Measurements from ENCODE around the gene FNBP1. TPM values are rescaled to one million over a fixed set of nuclear protein-coding genes. Genes with fewer than 3 reads are reported as not detected.

FNBP1 gene
- 10 to 100 TPM; 29.7 to 62.3 (median 40.0) TPM for total RNA-seq

- WGBS, 2 donors: 1 to 2% methylated on average over 20 to 22 of the region's 92 CpGs
- intact Hi-C loops (cut with DNase I; ENCODE audit: low total_unique reads): no loop called here
- H3K4me3 ChIP-seq (ENCODE audit: low read depth, poor library complexity, severe bottlenecking): peak within 1 kb of the TSS; percentile 73
- TF ChIP-seq CTCF (IDR thresholded peaks at IDR 0.05) (no peak), POLR2A (IDR thresholded peaks at IDR 0.05) (peak in 1 of 2 donors; percentile 80)
- peak; percentile 67 to 95 for DNase-seq (ENCODE audit: low spot score in 2 of 2)
These were observed at the start of gene FNBP1 for GRCh38 chr9:130042885-130043653. Gene FNBP1 (minus strand): TSS chr9:130043189. CDS start chr9:130042975, 214 bp downstream.

DNA sequence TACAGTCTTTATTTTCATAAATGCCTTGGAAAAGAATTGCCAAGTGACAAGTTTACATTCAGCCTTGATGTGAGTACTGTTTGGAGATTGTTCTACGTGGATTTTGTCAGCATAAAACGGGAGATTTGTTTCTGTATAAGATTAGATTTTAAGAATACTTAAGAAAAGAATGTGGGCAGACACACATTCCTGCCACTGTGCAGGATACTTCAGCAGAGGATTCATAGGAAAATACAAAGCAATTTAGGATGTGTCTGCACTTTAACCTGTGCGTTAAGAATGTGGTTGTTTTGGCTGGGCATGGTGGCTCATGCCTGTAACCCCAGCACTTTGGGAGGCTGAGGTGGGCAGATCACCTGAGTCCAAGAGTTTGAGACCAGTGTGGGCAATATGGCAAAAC lies 47.9 kb upstream of the FNBP1 start:
- no peak for DNase-seq (ENCODE audit: low spot score in 2 of 2)
- H3K4me3 ChIP-seq (ENCODE audit: low read depth, poor library complexity, severe bottlenecking): no peak overlapping the region
- TF ChIP-seq POLR2A (IDR thresholded peaks at IDR 0.05) (no peak), CTCF (IDR thresholded peaks at IDR 0.05) (no peak)
- intact Hi-C loops (cut with DNase I; ENCODE audit: low total_unique reads): no loop called here
- 86 to 95% methylated on average over 3 of the region's 3 CpGs for WGBS, 2 donors

DNA sequence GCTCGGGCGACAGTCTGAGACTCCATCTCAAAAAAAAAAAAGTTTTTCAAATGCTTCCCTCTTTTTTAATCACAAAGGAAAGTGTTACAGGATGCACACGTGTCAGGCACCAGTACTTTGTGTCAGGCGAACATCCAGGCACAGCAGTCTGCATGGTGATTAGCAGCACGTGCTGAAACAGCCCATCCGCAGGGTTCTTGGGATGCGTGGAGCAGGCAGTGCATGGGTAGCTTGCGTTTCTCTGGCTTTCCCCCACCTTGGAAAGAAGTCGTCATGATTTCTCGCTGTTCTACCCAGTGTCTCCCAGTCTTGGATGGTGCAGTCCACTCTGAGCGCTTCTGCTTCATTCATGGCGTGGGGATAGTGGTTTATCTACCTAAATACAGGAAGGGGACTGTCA lies 46.2 kb upstream of the FNBP1 start:
- intact Hi-C loops (cut with DNase I; ENCODE audit: low total_unique reads): no loop called here
- TF ChIP-seq POLR2A (IDR thresholded peaks at IDR 0.05) (no peak), CTCF (IDR thresholded peaks at IDR 0.05) (no peak)
- no peak overlapping the region for H3K4me3 ChIP-seq (ENCODE audit: low read depth, poor library complexity, severe bottlenecking)
- DNase-seq (ENCODE audit: low spot score in 2 of 2): no peak
- WGBS, 2 donors: 91 to 94% methylated on average over 12 of the region's 12 CpGs

DNA sequence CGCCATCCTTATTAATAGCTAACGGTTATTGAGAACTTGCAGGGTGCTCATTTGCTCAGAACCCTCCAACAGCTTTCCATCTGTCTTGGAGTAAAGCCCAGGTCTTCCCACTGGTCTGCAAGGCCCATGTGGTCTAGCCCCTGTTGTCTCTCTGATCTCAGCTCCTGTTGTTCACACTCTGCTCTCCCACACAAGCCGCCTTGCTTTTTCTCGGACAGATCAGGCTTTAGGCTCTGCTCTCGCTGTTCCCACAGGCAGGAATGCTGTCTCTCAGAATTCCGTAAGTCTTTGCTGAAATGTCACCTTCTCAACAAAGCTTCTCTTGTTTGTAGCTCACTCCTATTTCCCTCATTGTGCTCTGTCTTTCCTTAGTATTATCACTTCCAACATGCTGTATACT lies 45.1 kb upstream of the FNBP1 start:
- 85 to 87% methylated on average over 6 of the region's 6 CpGs for WGBS, 2 donors

DNA sequence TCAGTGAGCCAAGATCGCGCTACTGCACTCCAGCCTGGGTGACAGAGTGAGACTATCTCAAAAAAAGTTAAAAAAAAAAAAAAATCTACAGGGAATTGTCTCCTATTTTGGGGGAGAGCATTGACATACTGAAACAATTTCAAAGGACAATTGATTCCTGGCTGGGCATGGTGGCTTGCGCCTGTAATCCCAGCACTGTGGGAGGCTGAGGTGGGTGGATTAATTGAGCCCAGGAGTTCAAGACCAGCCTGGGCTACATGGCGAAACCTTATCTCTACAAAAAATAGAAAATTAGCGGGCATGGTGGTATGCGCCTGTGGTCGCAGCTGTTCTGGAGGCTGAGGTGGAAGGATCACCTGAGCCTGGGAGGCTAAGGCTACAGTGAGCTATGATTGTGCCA lies 41.3 kb upstream of the FNBP1 start:
- intact Hi-C loops (cut with DNase I; ENCODE audit: low total_unique reads): no loop called here
- no peak for TF ChIP-seq CTCF (IDR thresholded peaks at IDR 0.05)
- TF ChIP-seq POLR2A (IDR thresholded peaks at IDR 0.05): no peak
- H3K4me3 ChIP-seq (ENCODE audit: low read depth, poor library complexity, severe bottlenecking): no peak overlapping the region
- no peak for DNase-seq (ENCODE audit: low spot score in 2 of 2)
- 96 to 99% methylated on average over 7 of the region's 7 CpGs for WGBS, 2 donors

More for the DNA sequence above, 45.1 kb upstream of the FNBP1 start:
- no peak overlapping the region for H3K4me3 ChIP-seq (ENCODE audit: low read depth, poor library complexity, severe bottlenecking)
- DNase-seq (ENCODE audit: low spot score in 2 of 2): no peak
- no peak for TF ChIP-seq POLR2A (IDR thresholded peaks at IDR 0.05)
- TF ChIP-seq CTCF (IDR thresholded peaks at IDR 0.05): no peak
- intact Hi-C loops (cut with DNase I; ENCODE audit: low total_unique reads): no loop called here

DNA sequence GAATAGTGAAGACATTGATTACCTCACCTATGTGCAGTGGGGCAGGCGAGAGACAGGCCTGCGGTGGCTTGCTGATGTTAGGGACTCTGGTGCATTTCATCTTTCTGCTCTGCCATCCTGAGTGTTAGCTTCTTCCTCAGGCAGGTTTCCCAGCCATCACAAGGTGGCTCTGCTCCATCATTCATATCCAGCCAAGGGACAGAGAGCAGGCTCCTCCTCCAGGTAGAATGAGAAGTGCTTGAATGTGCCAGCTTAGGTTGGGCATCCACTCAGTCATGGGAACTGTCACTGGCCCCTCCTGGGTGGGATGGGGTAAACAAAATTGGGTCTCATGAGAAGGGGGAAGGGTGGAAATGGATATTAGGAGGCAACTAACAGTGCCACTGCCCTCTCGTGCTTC lies 35.6 kb upstream of the FNBP1 start:
- no peak for DNase-seq (ENCODE audit: low spot score in 2 of 2)
- WGBS, 2 donors: 64 to 84% methylated on average over 3 of the region's 3 CpGs
- no peak for TF ChIP-seq POLR2A (IDR thresholded peaks at IDR 0.05)
- no peak for TF ChIP-seq CTCF (IDR thresholded peaks at IDR 0.05)
- intact Hi-C loops (cut with DNase I; ENCODE audit: low total_unique reads): no loop called here
- H3K4me3 ChIP-seq (ENCODE audit: low read depth, poor library complexity, severe bottlenecking): no peak overlapping the region

Data from lower leg skin (tissue), 4 donors.